Choroid plexus epithelial cell (primary cell): ENCODE measurements around the gene TMEM184C.

Experiments
- DNase-seq: peaks from one replicate; pipeline ENCODE4 v3.0.0-alpha.2; 2010; ENCODE audit warnings: low read depth
- H3K4me3 ChIP-seq: 2 replicates; pipeline ENCODE4 v1.5.1; 2011; ENCODE audit warnings: low read depth, mild to moderate bottlenecking, control low read depth, low read length, moderate library complexity
- CTCF ChIP-seq: conservative IDR thresholded peaks from 2 replicates; pipeline ENCODE4 v1.5.1; 2011; ENCODE audit warnings: low read depth, mild to moderate bottlenecking, control low read depth, inconsistent platforms, low read length, moderate library complexity

The TMEM184C gene

GRCh38 chr4:147616849-147617172 is 386 bp upstream of the TMEM184C start:
- TF ChIP-seq CTCF, result no peak
- no peak for DNase-seq
- peak overlapping the region; percentile 76 for H3K4me3 ChIP-seq

- peak overlapping the region; percentile 76 for H3K4me3 ChIP-seq
- TF ChIP-seq CTCF, result no peak
- no peak for DNase-seq
Observed at GRCh38 chr4:147617841-147618691, 869 bp downstream of the TMEM184C start.

- no peak overlapping the region for H3K4me3 ChIP-seq
- TF ChIP-seq CTCF, result no peak
- DNase-seq, result no peak
Observed at GRCh38 chr4:147620315-147620714, 3.1 kb downstream of the TMEM184C start.

- no peak for DNase-seq
- H3K4me3 ChIP-seq, result no peak overlapping the region
- no peak for TF ChIP-seq CTCF
Observed at GRCh38 chr4:147625733-147626132, 8.5 kb downstream of the TMEM184C start.

- TF ChIP-seq CTCF, result no peak
- H3K4me3 ChIP-seq, result no peak overlapping the region
- no peak for DNase-seq
Observed at GRCh38 chr4:147626903-147627302, 9.7 kb downstream of the TMEM184C start.

GRCh38 chr4:147628415-147628814 is 11.2 kb downstream of the TMEM184C start:
- H3K4me3 ChIP-seq, result no peak overlapping the region
- no peak for TF ChIP-seq CTCF
- DNase-seq, result peak; percentile 28
